A204.1 (cell line): ENCODE data around the gene SELENON.

ENCODE experiments used
- FAIRE-seq: peaks from 2 replicates; lab custom pipeline; 2012; peaks lifted over from hg19 to GRCh38; lab: Jason Lieb, UNC

SELENON gene

GRCh38 chr1:25793585-25794170 lies 6.3 kb upstream of the SELENON start:
- FAIRE-seq: no peak

- FAIRE-seq: no peak
Observed at GRCh38 chr1:25794325-25794724, 5.7 kb upstream of the SELENON start.

DNA sequence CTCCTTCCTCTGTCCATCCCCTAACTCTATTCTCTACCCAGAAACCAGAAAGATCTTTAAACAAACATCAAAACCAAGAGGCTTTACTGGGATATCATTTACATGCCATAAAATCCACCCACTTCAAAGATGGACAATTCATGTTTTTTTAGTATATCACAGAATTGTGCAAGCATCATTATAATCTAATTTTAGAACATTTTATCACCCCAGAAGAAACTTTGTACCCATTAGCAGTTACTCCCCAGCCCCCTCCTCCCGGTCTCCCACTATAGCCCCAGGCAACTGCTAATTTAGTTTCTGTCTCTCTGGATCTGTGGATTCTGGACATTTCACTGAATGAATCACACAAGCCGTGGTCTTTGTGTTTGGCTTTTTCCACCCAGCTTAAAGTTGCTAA lies 4.8 kb upstream of the SELENON start:
- FAIRE-seq: no peak

DNA sequence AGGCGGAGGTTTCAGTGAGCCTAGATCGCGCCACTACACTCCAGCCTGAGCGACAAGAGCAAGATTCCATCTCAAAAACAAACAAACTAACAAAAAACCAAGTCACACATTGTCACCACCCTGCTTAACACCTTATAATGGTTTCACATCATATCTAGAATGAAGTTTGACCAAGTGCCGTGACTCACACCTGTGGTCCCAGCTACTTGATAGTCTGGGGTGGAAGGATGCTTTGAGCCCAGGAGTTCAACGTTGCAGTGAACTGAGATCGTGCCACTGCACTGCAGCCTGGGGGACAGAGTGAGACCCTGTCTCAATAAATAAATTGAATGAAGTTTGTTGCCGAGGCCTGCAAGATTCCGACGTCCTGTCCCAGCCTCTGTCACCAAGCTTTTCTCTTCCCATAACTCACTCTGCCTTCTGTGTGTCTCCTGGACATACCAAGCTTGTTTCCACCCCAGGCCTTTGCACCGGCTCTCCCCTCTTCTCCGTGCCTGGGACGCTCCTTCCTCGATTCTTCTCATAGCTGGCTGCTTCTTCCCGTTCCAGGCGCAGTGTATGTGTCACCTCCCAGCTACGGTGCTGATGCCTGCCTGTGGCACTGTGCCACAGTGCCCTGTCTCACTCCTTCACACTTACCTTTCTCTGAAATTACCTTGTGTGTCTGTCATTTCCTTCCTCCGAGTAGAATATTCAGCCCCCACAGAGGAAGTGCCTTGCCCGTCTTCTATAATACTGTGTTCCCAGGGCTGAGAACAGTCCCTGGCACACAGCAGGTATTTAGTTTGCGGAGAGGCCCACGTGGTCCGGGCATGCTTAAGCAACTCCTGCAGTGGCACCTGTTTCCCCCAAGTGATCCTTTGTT lies 3.8 kb upstream of the SELENON start:
- no peak for FAIRE-seq

- no peak for FAIRE-seq
Observed at GRCh38 chr1:25796811-25797458, 3.1 kb upstream of the SELENON start.

DNA sequence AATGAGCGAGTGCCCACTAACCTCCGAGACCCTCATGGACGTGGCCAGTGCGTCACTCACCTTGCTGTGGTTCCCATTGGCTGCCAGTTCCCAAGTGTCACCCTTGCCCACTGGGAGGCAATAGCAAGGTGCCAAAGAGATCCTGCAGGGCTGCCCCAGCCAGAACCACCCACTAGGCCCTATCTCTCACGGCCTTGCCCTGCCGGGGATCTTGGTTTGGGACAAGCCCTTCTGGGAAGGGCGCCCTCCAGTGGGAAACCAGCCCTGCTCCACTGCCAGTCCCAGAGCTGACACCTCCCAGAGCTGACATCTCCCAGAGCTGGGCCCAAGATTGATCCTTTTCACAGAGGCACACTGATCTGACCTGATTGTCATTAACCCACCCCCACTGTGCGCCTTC lies 2.1 kb upstream of the SELENON start:
- no peak for FAIRE-seq

DNA sequence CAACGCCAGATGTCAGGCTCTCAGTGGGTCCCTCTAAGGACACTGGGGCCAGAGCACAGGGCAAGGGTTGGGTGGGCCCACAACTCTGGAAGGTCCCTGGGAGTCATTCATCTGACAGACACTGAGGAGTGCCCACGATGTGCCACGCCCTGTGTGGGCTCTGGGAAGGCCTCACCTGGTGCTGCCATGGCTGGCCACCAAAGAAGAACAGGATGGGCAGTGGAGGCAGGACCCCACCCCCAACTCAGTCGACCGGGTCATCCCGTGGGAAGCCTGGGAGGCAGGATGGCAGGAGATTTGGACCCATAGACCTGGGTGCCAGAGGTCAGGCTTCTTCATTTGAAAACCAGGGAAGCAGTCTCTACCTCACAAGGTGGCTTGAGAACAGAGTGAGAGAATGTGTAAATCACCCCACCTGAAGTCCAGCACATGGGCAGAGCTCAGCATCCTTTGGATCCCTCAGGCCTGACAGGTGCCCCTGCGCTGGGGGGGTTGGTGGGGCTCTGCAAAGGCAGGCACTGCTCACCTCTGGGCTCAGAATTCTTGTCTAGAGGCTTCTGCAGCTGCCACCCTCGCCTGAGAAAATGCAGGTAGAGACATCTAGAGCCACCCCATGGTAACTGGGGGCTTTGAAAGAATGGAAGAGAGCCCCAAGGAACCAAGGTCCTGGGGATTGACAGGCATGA lies 1.2 kb upstream of the SELENON start:
- FAIRE-seq: no peak

DNA sequence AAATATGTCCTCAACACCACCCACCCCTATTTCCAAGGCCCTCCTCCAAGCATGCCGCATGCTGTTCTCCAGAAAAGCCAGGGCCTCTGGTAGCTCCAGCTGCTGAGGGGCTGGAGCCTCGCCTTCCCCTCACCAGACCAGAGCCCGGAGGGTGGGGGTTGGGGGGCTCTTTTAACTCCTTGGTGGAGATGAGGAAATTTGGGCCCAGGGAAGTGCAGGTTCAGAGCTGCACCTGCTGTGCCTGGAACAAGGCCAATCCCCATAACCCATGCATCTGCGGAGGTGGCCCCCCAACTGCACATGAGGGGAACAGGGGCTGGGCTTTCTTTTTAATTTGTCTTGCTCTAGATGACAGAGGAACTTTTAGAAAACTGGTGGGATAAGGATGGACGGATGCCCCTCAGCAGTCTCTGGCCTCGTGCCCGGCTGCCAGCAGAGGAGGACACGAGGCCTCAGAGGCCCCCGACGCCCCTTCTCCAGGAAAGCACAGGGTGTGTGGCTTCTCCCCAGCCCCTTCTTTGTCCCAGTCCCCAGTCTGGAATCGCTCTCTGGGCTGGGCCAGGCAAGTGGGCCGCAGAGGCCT lies 550 bp upstream of the SELENON start:
- no peak for FAIRE-seq

DNA sequence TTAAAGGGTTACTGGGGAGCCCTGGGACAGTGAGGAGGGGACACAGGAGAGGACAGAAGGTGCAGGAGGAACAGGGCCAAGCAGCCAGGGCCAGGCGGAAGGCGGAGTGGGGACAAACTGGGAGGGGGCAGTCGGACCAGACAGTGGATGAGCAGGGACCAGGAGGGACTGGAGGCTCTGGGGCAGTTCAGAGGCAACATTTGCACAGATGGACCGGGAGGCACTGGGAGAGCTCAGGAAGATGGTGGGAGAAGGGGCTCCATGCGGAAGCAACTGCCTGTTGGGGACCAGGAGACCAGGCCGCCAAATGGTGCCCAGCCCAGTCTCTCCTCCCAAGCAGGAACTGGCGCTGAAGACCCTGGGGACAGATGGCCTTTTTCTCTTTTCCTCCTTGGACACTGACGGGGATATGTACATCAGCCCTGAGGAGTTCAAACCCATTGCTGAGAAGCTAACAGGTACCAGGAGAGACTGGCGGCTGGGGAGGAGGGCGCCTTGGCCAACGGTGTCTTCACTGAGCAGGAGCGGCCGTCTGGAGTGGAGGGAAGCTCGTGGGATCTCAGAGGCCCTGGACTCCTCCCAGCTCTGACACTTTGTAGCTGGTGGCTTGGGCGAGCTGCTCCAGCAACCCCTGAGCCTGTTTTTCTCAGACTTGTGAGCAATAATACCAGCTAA lies 847 bp downstream of the SELENON start:
- FAIRE-seq: no peak

DNA sequence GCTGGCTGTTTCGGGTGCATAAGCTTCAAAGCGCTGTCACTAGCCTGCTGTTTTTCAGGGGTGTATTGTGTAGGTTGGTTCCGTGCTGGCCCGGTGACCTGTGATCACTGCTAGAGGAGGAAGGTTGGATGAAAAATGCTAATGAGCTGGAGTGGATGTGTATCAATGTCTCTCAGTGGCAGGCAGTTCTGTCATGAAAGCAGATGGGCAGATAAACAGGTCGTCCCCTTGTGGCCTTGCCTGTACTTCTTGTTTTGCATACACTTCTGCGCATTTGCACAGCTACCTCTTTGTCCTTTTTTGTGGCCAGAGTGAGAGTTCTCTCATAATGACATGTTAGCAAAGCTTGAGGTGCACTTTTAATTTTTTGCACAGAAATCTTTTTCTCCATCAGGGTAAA lies 2.9 kb downstream of the SELENON start:
- FAIRE-seq: no peak

DNA sequence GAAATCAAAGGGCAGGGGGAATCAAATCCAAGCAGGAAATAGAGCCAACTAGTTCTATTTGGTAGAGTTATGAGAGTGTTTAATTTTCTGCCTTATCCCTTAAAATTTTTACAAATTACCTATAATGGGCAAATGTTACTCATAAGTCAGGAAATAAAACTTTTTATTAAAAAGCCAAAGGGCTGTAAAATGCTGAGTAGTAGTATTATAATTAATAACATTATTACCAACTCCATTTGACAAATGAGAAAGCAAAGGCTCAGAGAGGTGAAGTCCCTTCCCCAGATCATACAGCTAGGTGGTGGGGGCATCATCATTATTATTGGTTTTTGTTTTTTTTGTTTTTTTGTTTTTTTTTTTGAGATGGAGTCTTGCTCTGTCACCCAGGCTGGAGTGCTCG lies 3.4 kb downstream of the SELENON start:
- FAIRE-seq: no peak

GRCh38 chr1:25804244-25804963 lies 4.4 kb downstream of the SELENON start:
- FAIRE-seq: no peak

GRCh38 chr1:25804964-25805862 lies 5.2 kb downstream of the SELENON start:
- no peak for FAIRE-seq

- no peak for FAIRE-seq
Observed at GRCh38 chr1:25805863-25806225, 5.9 kb downstream of the SELENON start.

DNA sequence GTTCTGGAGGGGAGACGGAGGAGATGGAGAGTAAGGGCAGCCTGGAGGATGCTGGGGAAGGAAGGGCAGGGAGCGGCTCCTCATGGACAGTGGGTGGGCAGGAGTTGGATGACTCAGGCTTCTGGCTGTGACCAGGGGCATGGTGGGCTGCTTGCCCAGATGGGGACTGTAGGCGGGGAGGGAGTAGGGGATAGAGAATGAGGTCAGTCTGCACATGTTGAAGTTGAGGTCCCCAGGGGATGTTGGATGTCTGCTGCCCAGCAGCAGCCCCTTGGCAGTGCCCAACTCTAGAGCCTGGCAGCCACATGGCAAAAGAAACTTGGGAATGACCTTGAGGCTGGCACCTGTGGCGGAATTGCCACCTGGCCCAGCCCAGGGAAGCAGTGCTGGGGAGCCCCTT lies 6.4 kb downstream of the SELENON start:
- FAIRE-seq: no peak

DNA sequence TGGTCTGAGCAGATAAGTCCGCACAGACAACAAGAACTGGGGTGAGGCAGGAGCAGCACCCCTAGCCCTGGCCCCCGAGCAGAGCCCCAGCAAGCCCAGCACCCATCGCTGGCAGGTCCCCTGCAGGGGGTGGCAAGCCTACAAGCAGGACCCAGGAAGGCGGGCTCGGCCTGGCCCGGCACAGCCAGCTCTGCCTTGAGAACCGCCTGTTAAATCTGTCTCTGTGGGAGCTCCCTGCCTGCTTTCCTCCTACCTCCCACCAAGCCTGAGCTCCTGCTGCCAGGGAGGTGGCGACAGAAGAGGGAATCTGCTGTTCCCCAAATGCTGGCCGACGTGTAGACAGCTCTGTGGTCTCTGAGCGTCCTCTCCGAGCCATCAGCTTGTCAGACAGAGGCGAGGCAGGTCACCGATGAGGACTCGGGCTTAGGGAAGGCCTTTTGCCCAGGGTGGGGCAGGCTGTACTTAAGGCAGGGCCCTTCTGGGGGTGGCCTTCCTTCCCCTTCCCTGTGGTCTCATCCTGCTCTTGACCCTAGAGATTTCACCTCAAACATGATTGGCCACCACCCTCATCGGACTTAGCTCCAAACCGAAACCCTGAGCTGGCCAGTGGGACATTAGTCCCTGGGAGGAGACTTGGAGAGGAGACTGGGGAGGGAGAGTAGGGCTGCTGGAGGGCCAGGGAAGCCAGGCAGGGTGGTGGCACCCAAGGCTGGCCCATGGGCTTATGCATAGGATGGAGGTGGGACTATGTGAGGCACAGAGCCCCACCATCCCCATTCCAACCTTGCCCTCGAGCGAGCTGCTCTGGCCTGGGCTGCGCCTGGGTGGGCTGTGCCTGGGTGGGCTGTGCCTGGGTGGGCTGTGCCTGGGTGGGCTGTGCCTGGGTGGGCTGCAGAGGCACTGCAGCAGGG lies 7.7 kb downstream of the SELENON start:
- no peak for FAIRE-seq

DNA sequence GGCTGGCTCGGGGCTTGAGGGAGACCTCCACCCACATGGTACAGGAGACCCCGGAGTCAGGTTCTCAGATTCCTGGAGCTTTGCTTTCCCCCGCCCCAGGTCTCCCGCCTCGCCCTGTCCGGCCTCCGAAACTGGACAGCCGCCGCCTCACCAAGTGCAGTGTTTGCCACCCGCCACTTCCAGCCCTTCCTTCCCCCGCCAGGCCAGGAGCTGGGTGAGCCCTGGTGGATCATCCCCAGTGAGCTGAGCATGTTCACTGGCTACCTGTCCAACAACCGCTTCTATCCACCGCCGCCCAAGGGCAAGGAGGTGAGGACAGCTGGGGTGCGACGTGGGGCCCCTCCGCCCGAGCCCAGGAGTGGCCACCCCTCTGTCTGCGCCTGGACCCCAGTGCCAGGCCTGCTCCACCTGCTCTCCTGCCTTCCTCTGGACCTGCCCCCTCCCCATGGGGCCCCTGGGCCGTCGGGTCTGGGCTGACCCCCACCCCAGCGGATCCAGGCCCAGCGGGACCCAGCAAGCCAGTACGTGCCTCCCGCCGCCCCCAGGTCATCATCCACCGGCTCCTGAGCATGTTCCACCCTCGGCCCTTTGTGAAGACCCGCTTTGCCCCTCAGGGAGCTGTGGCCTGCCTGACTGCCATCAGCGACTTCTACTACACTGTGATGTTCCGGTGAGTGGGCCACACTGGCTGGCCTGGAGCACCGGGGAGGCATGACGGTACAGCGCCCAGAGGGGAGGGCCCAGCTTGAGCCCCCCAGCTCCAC lies 8.7 kb downstream of the SELENON start:
- FAIRE-seq: no peak

GRCh38 chr1:25809283-25809926 lies 9.4 kb downstream of the SELENON start:
- no peak for FAIRE-seq
